GM18868 (cell line): ENCODE measurements around the gene BPIFB2.
"Not testable (repeated sequence)": the region's sequence is repeated elsewhere in the genome, so short reads cannot be mapped to it uniquely, and the experiment has no call there.

Experiments used
- ATAC-seq: cut with Tn5 transposase; IDR thresholded peaks from one replicate; pipeline ENCODE4 v1.9.1; 2021; ENCODE audit warnings: mild to moderate bottlenecking, moderate library complexity; ENCODE audit not compliant: unreplicated experiment

The BPIFB2 gene

DNA sequence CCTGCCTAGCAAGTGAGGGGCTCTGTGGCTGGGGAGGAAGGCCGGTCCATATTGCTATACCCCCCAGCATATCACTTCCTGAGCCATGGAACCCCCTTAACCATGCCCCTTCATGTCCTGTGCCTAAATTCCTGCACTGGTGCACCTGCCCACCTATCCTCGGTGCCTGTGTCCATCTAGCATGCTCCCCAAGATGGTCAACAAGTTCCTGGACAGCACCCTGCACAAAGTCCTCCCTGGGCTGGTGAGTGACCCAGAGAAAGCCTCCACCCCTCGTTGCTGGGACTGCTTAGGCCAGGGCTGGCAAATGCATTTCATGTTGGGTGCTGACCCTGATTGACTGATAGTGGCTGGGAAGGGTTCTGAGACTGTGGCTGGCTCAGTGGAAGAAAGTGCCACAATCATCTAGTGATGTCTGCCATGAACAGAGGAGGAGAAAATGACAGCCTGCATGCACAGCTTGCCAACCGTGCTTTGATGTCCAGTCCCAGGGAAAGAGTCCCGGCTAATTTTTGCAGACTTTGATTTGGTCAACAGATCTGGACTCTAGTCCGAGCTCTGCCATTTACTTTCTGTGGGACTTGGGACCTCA lies 27.5 kb downstream of the BPIFB2 start:
- no peak for ATAC-seq

DNA sequence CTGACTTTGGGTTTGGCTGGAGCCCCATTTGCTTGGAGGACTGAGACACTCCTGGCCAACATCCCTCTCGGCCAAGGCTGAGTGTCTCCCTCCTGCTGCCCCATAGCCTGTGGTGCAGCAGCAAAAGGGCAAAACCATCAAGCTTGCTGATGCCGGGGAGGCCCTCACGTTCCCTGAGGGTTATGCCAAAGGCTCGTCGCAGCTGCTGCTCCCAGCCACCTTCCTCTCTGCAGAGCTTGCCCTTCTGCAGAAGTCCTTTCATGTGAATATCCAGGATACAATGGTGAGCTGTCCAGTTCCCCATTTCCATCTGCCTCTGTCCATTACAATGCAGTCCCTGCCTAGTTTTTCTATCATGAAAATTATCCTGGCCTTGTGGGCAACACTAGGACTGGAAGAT lies 30.0 kb downstream of the BPIFB2 start:
- ATAC-seq = no peak

DNA sequence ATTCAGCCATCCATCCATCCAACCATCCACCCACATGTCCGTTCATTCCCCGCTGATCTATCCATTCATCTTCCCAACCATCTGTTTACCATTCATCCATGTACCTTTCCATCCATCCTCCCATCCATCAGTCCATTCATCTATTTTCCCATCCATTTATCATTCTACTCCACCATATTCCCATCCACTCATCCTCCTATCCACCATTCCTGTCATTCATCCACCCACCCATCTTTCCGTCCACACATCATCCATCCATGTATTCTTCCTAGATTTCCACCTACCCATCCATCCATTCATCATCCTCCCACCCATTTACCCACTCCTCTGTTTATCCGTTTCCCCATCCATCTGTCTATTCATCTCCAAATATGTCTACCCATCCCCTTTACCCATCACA lies 30.7 kb downstream of the BPIFB2 start:
- ATAC-seq = no peak

DNA sequence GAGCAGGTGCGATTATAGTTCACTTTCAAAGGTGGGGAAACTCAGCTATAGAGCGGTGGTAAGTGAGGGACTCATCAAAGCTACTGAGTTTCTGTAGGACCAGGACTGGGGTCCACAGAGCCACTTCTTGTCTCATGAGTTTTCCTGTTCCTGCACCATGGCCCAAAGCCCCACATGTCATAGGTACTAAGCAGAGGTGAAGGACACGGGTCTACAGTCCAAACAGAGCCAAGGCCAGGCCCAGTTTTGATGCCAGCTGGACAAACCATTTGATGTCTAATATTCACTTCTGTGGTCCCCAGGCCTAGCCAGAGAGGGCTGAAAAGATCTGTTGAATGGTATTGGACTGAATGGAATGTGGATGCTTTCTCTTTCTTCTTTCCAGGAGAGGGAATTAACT lies 34.9 kb downstream of the BPIFB2 start:
- no peak for ATAC-seq

DNA sequence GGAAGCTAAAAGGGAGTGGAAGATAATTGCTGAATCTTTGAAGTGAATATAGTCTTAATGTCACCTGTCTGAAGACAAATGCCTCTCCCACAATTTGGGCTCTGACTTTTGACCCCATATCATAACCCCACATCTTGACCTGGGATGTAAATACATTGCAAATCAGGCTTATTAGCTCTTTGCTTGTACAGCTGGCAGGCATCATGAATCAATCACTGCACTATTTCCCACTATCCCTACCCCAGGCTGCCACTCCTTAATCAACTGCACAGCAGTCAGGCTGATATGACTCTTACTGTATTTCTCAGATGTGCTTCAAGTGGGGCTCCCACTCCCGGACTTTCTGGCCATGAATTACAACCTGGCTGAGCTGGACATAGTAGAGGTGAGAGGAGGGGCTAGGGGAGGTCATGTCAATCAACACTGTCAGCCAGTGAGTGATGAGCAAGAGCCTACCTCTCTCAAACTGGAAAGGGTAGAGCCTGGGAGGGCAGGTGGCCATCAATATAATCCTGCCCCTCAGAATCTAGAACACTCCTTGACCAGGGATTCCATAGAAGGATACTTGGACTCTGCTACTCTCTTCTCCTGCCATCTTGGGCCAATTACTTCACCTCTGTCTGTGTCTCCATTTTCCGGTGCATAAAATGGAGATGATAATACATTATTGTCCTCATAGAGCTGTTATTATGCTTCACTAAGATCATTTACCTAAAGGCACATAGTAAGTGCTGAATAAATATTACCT lies 35.7 kb downstream of the BPIFB2 start:
- no peak for ATAC-seq

DNA sequence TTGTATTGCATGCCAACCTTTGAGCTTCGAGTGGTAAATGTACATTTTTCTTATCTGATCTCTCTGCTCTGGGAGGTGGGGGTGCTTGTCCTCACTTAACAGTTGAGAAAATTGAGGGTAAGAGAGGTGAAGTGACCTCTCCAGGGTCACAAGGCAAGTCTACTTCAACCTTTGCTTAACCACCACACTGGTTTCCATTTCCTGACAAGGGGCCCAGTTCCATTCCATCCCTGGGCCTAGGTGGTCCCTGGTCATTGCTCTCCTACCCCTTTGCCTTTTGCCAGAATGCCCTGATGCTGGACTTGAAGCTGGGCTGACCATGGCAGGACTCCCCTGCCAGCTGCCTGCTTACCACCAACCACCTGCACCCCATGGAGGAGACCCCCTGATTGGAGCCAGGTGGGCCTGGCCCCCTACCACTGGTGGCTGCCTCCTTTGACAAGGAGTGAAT lies 36.3 kb downstream of the BPIFB2 start:
- ATAC-seq = no peak

DNA sequence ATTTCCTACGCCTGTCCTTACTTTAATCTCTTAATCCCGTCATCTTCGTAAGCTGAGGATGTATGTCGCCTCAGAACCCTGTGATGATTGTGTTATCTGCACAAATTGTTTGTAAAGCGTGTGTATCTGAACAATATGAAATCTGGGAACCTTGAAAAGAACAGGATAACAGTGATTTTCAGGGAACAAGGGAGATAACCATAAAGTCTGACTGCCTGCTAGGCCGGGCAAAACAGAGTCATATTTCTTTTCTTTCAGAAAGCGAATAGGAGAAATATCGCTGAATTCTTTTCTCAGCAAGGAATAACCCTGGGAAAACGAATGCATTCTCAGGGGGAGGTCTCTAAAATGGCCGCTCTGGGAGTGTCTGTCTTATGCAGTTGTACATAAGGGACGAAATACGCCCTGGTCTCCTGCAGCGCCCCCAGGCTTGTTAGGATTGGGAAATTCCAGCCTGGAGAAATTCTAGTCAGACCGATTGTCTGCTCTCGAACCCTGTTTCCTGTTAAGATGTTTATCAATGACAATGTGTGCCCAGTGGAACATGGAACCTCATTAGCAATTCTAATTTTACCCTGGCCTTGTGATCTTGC lies 37.7 kb downstream of the BPIFB2 start:
- ATAC-seq = not testable (repeated sequence)

DNA sequence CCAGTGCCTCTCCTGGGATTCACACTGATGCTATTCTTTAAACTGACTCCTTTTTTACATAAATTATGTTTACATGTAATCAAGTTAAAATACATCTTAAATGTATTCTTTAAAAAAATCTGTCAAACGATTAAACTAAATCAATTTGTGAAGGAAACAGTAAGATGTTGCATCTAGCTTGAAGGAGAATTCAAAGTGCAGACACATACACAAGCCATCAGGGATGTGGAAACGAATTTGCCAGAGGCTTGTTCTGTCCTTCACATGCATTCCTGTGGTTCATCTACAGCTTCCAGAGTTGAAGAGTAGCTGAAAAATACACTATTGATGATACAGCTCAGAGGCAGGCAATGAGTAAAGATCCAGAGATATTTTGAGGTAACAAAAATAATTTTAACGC lies 38.9 kb downstream of the BPIFB2 start:
- ATAC-seq = no peak

DNA sequence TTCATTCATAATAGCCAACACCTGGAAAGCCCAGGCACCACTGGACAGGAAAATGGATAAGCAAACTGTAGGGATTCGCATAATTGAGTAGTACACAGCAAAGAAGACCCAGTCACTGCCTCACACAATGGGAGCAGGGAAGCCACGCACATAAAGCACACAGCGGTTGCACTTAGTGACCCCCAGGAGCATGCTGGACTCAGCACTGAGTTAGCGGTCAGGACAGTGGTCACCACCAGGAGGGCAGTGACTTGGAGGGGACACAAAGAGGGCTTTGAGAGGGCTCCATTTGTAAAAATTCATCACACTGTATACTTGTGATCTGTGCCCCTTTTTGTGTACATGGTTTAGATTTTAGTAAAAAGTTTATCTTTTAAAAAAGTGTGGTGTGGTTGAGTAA lies 43.8 kb downstream of the BPIFB2 start:
- no peak for ATAC-seq

DNA sequence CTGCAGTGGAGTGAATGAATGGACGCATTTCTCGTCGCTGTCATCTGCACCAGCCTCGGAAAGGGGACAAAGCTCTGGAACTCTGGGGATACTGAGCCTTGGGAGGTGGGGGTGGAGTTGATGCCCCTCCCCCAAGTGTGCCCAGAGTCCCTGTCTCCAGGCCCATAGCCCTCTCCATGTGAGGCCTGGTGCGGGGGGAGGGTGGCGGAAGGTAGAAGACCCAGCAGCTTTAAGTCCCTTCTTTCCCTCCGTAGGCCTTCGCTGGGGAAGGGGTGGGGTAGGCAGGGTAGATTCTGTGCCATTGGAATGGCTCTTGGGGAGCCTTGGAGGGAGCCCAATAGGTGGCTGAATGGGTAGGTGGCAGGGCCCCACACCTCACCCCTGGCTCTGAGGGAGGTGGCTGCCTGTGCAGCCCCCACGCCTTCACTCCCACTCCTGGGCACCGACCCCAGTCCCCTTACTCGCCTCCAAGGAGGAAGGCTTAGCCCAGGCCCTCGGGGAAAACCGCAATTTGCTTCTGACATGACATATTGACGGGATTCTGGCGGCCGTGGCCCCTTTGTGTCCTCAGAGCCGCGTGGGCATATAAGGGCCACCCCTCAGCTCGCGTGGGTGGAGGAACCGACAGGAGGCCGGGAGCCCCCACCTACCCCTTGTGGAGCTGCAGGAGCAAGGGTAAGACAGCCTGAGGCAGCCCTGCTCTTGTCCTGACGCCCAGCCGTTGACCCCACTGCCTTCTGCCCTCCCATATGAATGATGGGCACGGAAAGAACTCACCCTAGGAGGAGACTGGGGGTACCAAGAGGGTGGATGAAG lies 46.0 kb downstream of the BPIFB2 start, which contains the start of gene BPIFB3:
TSS of gene BPIFB3 (plus strand) at position 613 of the 816 bp plus-strand sequence. CDS start 1,533 bp downstream, outside the sequence.
- no peak for ATAC-seq

DNA sequence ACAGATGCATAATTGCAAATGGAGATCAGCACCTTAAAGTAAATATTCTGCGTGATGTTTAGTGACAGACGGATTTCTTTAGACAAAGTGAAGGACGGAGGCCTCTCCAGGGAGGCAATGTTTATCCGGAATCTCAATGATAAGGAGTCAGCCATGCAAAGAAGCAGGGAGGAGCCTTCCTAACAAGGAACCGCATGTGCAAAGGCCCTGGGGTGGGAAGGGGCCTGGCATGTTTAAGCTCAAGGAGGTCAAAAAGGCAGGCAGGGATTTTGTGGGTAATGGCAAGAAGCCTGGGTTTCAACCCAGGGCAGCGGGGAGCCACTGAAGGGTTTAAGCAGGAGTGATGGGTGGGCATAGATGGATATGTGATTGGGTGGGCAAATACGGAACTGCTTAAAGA lies 46.9 kb downstream of the BPIFB2 start:
- no peak for ATAC-seq

DNA sequence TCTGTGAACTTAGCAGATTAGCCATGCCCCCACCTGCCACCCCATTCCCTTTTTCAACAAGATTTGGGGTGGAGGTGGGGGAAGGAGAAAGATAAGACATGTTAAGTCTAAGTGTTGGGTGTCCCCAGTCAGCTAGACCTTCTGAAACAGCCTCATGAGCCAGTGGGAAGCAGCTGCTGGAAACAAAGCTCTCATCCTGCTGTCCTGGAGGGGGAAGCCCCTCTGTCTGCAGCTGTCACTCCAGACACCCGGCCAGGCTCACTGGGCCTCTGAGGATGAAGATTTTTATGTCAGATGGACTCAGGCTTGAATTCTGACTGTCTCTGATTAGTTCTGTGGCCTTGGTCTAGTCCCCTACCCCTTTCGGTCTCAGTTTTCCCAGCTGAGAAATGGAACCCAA lies 47.3 kb downstream of the BPIFB2 start:
- ATAC-seq = no peak

DNA sequence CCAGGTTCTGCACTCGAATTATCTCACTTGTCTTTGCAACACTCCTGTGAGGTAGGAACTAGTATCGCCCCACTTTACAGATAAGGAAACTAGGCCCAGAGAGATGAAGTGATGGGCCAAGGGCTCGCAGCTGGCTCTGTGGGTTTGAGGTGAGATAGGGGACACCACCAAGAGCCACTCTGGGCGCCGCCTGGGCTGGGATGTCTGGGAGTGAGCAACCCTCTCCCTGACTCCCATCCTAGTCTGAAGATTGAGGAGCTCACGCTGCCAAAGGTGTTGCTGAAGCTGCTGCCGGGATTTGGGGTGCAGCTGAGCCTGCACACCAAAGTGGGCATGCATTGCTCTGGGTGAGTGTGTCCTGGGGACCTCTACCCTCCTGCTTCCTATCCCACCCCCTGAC lies 51.6 kb downstream of the BPIFB2 start:
- no peak for ATAC-seq

DNA sequence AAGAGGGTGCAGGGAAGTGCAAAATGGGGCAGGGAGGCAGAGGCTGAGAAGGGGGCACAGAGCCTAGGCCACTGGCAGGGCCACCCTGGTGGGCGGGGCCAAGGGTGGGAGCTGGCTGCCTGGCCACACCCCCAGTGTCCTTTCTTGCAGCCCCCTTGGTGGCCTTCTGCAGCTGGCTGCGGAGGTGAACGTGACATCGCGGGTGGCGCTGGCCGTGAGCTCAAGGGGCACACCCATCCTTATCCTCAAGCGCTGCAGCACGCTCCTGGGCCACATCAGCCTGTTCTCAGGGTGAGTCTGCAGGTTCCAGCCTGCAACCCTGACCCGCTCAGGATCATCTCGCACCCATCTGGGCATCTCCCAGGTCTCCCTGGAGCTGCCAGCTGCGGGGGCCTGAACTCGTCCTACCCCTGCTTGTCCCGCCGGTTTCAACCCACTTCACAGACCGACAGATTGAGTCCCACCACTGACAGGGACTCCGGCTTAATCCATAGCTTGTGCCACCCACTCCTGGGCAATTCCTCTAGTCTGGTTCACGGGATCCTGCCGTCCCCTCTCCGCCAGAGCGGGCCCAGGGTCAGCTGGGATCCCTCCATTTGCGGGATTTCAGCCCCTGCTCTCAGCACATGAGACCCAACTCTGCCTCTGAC lies 52.4 kb downstream of the BPIFB2 start:
- no peak for ATAC-seq

DNA sequence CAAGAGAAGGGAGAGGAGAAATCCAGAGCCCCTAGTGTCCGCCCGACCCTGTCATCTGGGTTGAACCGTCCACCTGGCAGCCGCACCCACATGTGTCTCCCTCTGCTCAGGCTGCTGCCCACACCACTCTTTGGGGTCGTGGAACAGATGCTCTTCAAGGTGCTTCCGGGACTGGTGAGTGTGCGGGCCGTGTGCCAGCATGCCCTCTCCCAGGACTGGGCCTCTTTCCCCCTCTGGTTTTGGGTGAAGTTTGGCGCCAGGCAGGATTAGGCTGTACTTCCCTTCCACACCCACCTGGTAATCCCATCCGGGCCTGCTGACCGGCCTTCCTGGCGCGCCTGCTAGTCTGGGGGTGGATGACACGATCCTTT lies 54.1 kb downstream of the BPIFB2 start:
- no peak for ATAC-seq

DNA sequence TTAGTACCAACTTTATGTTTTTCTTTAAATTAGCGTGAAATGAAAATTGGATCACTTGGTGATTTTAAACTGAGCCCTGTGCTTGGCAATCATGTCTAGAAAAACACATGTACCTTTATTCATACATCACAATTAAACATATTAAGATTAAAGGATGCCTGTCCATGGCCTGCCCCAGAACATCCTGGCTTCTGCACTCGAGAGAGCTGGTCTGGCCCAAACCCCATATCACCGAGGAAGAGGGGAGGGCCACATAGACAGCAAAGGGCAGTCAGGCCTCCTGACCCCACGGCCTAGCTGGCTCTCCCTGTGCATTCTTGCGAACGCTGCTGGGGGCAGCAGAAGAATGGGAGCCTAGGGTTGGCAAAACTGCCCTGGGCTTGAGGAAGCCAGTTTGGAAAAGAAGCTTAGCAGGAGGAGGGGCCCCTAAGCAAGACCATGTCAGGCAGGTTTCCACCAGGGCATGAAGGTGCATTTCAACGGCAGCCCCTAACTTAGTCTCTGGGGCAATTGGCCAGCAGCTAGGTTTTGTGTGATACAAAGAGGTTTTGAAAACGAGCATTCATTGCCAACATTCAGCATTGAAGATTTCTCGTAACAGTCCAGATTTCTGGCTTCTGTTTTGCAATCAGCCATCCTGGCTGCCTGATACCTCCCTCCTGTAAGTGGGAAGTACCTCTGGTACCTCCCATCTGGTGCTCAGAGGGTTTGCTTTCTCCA lies 54.8 kb downstream of the BPIFB2 start:
- ATAC-seq = no peak

DNA sequence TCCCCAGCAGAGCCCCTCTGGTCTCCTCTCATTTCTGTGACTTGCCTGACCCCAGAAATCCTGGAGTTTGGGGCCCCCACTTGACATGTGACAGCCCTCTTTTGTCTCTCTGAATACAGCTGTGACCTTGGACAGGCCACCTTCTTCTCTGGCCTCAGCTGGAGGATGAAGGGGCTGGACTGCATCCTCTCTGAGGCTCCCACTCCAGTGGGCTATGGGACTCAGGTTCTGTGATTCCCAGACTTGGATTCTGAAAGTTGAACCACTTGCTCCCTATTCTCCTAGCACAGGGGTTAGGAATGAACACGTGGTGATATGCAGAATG lies 55.3 kb downstream of the BPIFB2 start:
- no peak for ATAC-seq

DNA sequence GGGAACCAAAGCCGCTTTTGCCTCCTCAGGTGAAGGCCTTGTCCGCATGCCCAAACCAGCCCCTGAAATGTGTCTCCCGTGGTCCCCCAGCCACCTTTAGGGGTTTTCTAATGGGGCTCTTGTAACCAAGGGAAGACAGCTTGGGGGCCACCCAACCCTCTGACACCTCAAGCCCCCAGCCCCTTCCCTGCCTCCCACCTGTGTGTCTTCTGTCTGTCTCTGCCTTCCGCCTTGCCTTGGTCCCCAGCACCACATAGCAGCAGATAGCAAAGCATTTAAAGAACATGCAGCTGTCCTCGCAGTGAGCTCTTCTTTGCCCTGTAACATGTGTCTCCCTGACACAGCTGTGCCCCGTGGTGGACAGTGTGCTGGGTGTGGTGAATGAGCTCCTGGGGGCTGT lies 55.8 kb downstream of the BPIFB2 start:
- no peak for ATAC-seq

DNA sequence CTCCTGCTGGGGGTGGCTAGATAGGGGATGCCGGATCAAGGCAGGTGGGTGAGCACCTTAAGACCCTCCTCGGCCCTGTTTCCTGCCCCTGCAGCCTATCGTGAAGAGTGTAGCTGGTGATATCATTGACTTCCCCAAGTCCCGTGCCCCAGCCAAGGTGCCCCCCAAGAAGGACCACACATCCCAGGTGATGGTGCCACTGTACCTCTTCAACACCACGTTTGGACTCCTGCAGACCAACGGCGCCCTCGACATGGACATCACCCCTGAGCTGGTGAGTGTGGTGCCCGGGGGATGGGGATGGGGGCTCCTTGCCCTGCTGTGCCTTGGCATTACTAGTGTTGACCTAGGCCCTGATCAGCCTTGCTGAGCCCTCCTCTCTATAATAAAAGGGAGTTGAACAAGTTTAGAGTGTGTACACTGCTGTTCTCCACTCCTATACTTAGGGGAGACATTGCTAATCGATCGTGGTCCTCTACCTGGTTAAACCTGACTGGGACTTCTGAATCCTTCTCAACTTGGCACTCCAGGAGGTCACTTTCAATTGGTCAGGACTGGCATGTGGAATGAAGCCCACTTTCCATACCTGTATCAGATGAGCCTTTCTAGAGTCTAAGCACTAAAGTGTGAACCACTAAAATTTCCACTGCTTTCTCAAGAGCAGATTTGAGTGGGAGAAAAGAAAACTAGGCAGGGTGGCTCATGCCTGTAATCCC lies 57.2 kb downstream of the BPIFB2 start:
- no peak for ATAC-seq

DNA sequence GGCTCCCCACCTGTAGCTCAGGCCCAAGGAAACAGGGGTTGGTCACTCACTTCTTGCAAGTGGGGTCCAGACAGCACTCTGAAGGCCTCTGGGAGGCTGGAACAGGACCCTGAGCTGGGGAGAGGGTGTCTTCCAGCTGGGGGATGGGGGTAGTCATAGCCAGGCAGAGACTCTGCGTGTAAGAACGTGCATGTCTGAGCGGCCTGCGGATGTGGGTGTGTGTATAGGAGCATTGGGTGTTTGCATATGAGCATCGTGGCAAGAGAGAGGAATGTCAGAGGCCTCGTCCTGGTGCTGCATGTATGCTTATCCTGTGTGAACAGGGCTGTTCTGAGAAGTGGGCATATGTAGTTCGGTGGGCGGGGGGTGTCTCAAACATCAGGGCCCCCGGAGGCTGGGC lies 58.3 kb downstream of the BPIFB2 start:
- no peak for ATAC-seq
